Nephron (organoid): Measurements from ENCODE around the gene EN1.

Experiments used
- H3K27ac Mint-ChIP-seq, 3 experiments: 2 replicates each; pipeline ENCODE4 v1.8.0; 2020; ENCODE audit warnings: mixed read lengths in 3 of 3, mild to moderate bottlenecking in 2 of 3, moderate library complexity in 1 of 3
- H3K27me3 Mint-ChIP-seq: 2 replicates; pipeline ENCODE4 v1.8.0; 2021; ENCODE audit warnings: low read depth, mild to moderate bottlenecking, moderate library complexity, mixed read lengths
- H3K36me3 Mint-ChIP-seq: 2 replicates; pipeline ENCODE4 v1.8.0; 2020; ENCODE audit warnings: low read depth, mixed read lengths
- H3K4me1 Mint-ChIP-seq: 2 replicates; pipeline ENCODE4 v1.8.0; 2020; ENCODE audit warnings: mixed read lengths
- H3K4me3 Mint-ChIP-seq, 3 experiments: 2 replicates each; pipeline ENCODE4 v1.8.0; 2020; ENCODE audit warnings: mild to moderate bottlenecking in 3 of 3, mixed read lengths in 3 of 3, moderate library complexity in 2 of 3
- H3K9me3 Mint-ChIP-seq: 2 replicates; pipeline ENCODE4 v1.8.0; 2020; ENCODE audit warnings: mixed read lengths
- CTCF ChIP-seq, 3 experiments: fragments of 200-600 bp; sonication (generic); IDR thresholded peaks; one replicate each; pipeline ENCODE4 v1.5.0; 2021; ENCODE audit warnings: antibody characterized with exemption in 3 of 3; ENCODE audit not compliant: unreplicated experiment in 3 of 3

EN1 gene

GRCh38 chr2:118864207-118864606 is 16.8 kb upstream of the EN1 start:
- Mint-ChIP-seq H3K4me1 (no peaks in the 10 kb centered on the region), H3K27me3 (peaks cover 59% of the 10 kb centered on the region), H3K4me3 (no peak overlapping the region), H3K36me3 (no peaks in the 10 kb centered on the region), H3K9me3 (no peaks in the 10 kb centered on the region), H3K27ac (no peak overlapping the region)
- TF ChIP-seq CTCF (IDR thresholded peaks at IDR 0.05; ENCODE audit: unreplicated experiment in 3 of 3), result no peak

GRCh38 chr2:118861731-118862130 is 14.3 kb upstream of the EN1 start:
- H3K4me3 Mint-ChIP-seq, result no peak overlapping the region
- H3K27ac Mint-ChIP-seq, result no peak overlapping the region
- TF ChIP-seq CTCF (IDR thresholded peaks at IDR 0.05; ENCODE audit: unreplicated experiment in 3 of 3), result no peak
- H3K9me3 Mint-ChIP-seq, result no peaks in the 10 kb centered on the region
- no peaks in the 10 kb centered on the region for H3K4me1 Mint-ChIP-seq
- peaks cover 84% of the 10 kb centered on the region for H3K27me3 Mint-ChIP-seq
- no peaks in the 10 kb centered on the region for H3K36me3 Mint-ChIP-seq

DNA sequence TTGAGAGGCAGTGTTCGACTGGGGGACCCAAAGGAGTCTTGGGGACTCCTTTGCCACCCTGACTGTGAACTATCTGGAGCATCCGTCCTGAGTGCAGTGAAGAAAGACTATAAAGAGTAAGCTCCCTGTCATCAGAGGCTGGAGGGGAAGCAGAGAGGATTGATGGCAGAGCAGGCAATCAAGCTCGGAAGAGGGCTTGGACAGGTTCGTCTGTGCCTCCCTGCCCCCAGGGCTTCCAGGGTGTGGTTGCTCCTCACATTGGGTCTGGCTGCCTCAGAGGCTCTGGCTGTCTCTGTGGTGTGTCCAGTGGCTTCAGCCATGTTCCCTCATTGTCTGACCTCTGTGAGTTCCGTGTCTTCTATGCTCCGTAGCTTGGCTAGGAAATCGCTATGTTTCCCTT is 13.8 kb upstream of the EN1 start:
- Mint-ChIP-seq H3K9me3 (no peaks in the 10 kb centered on the region), H3K36me3 (no peaks in the 10 kb centered on the region), H3K4me3 (no peak overlapping the region), H3K27ac (no peak overlapping the region), H3K27me3 (peaks cover 88% of the 10 kb centered on the region), H3K4me1 (no peaks in the 10 kb centered on the region)
- no peak for TF ChIP-seq CTCF (IDR thresholded peaks at IDR 0.05; ENCODE audit: unreplicated experiment in 3 of 3)

- H3K4me1 Mint-ChIP-seq, result no peaks in the 10 kb centered on the region
- no peaks in the 10 kb centered on the region for H3K9me3 Mint-ChIP-seq
- H3K4me3 Mint-ChIP-seq, result no peak overlapping the region
Measured at GRCh38 chr2:118860506-118860905, 13.1 kb upstream of the EN1 start.

GRCh38 chr2:118859157-118859770 is 11.8 kb upstream of the EN1 start:
- Mint-ChIP-seq H3K36me3 (no peaks in the 10 kb centered on the region), H3K4me3 (no peak overlapping the region), H3K27ac (no peak overlapping the region), H3K27me3 (peaks cover 100% of the 10 kb centered on the region), H3K9me3 (no peaks in the 10 kb centered on the region), H3K4me1 (peaks cover 3% of the 10 kb centered on the region)
- no peak for TF ChIP-seq CTCF (IDR thresholded peaks at IDR 0.05; ENCODE audit: unreplicated experiment in 3 of 3)

More at GRCh38 chr2:118860506-118860905, 13.1 kb upstream of the EN1 start:
- TF ChIP-seq CTCF (IDR thresholded peaks at IDR 0.05; ENCODE audit: unreplicated experiment in 3 of 3), result no peak
- Mint-ChIP-seq H3K27ac (no peak overlapping the region), H3K36me3 (no peaks in the 10 kb centered on the region), H3K27me3 (peaks cover 96% of the 10 kb centered on the region)

DNA sequence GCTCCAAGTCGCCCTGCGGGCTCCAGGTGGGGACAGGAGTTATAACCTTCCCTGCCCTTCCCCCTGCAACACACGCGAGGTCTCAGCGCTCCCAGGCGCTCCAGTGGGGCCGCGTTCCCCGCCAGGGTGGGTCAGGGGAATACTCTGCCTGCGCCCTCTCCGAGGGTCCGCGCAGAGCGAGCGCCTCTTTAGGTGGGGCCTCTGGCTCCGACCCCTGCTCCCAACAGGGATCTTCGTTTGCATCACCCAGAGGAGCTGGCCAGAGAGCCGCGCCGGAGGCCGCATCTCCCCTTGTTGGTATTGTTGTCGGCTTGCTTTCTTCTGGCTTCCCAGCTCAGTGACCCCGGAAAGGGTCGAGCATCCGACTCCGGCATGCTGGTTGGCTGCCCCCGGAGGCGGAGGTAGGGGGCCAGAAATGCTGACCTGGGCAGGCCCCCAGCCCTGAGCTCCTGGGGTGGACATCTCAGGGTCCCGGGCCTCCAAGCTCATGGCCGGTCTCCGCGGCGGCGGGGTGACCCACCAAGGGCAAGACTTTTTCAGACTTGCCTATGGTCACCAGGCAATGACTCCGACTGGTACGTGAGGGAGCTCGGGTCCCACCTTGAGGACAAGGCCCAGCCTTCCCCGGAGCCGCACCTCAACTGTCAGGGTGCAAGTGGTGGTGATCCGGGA is 11.2 kb upstream of the EN1 start:
- no peaks in the 10 kb centered on the region for H3K36me3 Mint-ChIP-seq
- no peak overlapping the region for H3K27ac Mint-ChIP-seq
- H3K4me1 Mint-ChIP-seq, result peaks cover 8% of the 10 kb centered on the region
- peaks cover 100% of the 10 kb centered on the region for H3K27me3 Mint-ChIP-seq
- no peaks in the 10 kb centered on the region for H3K9me3 Mint-ChIP-seq
- TF ChIP-seq CTCF (IDR thresholded peaks at IDR 0.05; ENCODE audit: unreplicated experiment in 3 of 3), result no peak
- no peak overlapping the region for H3K4me3 Mint-ChIP-seq
